T1000 (cell line): ENCODE data around the gene DAPP1.
"Not testable (repeated sequence)": the region's sequence is repeated elsewhere in the genome, so short reads cannot be mapped to it uniquely, and the experiment has no call there.

Experiments used
- DNase-seq: peaks from one replicate; lab custom pipeline; 2025; ENCODE audit warnings: mixed read lengths; lab: John Stamatoyannopoulos, UW

The DAPP1 gene

DNA sequence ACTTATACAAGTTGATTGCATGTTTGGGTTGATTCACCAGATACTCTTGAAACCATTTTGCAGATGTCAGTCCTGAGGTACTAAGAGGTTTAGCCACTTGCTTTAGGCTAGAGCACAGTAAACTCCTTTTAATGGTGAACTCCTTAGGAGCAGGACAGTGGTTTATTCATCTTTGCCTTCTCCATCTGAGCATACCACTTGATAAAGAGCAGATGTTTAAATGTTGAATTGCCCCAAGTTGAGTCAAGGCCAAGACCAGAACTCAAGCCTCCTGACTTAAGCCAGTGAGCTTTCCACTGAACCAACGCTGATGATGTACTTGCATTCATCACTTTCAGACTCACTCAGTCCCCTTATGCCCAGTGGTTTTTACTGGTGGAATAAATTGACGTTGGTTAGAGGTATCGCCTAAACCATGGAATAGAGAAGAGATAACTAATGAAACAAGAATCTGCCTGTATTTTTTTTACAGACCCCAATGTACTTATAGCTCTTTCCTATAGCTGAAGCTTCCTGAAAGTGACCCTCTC, 7.5 kb downstream of the DAPP1 start:
- DNase-seq: no peak

DNA sequence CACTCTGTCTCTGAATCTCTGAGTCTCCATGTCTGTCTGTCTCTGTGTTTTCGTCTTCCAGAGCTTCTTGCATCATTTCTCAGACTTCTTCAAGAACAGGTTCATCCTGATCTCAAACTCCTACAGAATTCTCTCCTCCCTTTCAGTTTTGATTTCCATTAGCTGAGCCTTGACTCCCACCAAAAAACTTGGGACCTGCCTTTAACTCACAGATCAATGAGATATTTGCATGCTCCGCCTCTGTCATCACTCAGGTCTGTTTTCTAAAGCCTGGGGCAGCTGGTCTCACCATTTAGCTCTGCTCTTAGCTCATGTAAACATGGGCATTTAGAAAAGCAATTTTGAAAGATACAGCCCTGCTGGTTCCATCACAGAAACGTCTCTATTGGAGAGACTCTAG, 8.6 kb downstream of the DAPP1 start:
- DNase-seq: no peak

DNA sequence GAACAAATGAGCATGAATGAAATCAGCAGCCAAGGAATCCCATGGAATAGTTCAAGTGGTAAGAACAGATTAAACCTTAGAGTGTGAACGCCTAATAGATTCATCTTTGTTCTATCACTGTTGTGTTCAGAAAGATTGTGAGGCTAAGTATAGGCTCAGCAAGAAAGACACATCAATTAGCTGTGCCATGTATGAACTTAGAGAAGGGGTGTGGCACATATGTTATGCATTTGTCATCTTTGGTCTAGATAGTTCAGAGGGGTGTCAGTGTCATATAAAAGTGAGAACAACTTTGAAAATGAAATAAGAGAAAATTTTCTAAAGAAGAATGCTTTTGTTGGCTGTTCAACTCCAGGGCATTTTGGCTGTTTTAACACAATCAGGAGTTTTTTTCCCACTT, 9.4 kb downstream of the DAPP1 start:
- DNase-seq: no peak

DNA sequence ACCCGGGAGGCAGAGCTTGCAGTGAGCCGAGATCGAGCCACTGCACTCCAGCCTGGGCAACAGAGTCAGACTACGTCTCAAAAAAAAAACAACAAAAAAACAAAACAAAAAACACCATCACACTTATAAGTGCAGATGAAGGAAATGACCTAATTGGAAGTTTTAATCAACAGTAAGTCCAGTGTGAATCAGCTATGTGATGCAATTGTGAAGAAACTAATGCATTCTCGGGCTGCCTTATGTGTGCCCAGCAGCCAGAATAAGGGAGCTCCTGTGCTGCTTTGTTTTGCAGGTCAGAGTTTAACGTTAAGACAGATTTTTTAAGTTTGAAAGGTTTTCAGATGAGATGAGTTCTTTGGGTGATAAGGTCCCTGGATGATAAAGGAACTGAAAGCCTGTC, 10.8 kb downstream of the DAPP1 start:
- no peak for DNase-seq

DNA sequence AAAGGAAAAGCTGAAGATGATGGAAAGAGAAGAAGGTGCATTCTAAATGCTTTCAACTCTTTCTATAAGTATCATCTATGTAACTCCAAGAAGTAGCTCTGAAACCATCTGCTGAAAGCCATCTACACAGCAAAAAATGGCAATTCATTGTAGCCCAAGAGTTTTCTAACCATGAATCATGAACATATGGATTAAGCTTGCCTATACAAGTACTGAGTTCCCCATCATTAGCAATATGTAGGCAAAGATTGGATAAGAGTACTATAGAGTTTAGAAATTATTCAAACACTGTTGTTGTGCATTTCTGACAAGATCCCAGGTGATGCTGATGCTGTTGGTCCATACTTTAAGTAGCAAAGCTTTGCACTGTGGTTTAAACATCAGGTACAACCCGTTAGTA, 11.2 kb downstream of the DAPP1 start:
- no peak for DNase-seq

DNA sequence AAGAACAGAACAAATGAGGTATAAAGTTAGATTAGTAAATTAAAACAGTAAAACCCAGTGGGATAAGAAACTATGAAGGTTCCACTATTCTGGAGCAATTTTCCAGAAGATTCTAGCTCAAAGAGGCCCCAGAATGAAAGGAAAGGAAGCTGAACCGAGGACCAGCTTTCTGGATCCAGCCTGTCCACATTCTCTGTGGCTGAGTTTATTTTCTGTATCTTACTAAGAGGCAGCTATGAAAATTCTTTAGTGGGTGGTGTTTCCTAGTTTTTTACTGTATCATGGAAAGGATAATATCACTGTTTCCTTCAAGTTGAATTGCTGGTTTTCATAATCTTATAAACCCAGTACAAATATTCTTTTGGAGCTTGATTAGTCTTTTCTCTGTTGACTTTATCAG, 11.8 kb downstream of the DAPP1 start:
- DNase-seq: no peak

DNA sequence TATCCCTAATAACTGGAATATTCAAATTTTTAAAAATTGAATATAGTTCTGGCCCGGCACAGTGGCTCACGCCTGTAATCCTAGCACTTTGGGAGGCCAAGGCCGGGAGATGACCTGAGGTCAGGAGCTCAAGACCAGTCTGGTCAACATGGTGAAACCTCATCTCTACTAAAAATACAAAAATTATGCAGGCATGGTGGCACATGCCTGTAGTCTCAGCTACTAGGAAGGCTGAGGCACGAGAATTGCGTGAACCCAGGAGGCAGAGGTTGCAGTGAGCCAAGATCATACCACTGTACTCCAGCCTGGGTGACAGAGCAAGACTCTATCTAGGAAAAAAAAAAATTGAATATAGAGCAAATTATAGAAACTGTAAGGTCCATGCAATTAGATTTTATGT, 13.4 kb downstream of the DAPP1 start:
- DNase-seq: not testable (repeated sequence)

DNA sequence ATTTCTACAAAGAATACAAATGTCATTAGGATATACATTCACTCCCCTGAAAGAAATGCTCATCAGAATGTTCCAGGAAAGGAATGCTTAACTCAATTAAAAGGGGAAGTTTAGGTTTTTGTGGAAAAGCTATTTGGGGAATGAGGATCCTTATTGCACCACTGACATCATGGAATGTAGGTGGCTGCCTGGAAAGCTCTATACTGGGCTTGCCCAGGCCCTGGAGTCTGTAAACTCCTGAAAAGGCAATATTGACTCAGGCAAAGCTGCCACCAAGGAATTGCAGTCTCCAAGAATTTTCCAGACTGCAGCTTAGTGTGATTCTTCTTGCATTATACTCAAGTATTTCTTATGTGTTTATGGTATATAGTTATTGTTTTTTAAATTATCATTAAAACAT, 15.7 kb downstream of the DAPP1 start:
- no peak for DNase-seq

DNA sequence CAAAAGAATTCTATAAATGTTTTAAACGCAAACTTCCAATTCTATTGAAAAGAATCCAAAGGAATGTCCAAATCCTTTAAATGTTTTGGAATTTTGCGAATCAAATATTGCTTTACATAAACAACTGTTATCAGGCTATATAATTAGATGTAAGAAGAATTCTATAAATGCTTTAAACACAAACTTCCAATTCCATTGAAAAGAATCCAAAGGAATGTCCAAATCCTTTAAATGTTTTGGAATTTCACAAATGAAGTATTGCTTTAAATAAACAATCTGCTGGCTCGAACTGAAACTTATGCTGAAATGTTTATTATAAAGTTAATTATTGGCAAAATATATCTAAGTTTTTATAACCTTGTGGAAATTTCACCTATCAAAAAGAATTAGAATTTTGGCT, 16.1 kb downstream of the DAPP1 start:
- no peak for DNase-seq

DNA sequence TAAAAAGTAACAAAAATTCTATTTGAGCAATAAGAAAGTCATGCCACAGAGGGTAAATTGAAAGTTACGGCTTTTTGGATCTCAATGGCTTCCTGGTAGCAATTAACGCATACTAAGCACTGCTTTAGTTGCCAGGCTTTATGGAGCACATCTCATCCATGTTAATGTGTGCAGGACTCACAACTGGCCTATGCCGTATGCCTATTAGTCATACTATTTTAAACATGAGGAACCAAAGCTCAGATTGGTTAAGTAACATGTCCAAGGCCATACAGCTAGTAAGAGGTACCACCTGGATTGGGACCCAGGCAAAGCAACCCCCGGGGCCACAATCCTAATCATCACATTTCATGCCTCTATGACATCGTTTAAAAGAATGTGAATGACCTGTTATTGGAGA, 17.1 kb downstream of the DAPP1 start:
- no peak for DNase-seq

DNA sequence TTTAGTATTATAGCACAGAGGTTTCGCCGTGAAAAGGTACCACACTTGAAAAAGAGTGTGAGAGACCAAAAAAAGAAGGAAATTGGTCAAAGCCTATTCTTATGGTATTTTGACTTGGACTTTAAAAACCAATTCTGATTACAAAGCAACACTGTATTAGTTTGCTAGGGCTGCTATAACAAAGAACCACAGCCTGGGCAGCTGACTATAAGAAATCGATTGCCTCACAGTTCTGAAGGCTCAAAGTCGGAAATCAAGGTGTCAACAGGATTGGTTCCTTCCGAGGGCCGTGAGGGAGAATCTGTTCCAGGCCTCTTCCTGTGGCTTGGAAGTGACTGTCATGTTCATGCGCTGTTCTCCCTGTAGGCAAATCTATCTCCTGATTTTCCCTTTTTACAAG, 17.9 kb downstream of the DAPP1 start:
- DNase-seq: no peak

DNA sequence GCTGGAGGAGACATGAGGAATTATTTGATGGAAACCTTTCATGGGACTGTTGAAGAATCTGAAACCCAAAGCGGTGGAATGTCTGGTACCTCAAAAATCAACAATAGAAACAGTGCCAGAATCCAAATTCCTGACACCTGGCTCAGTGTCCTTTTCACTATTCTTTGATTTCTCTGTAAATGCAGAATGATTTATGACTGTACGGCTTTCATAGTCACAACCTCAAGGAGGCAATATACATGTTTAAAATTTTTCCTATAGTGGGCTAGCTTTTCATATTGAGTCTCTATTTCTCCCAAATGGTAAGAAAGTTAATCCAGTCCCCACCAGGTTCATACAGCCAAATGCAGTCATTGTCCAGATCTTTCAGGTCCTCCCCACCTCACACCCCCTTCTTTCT, 19.3 kb downstream of the DAPP1 start:
- DNase-seq: no peak

DNA sequence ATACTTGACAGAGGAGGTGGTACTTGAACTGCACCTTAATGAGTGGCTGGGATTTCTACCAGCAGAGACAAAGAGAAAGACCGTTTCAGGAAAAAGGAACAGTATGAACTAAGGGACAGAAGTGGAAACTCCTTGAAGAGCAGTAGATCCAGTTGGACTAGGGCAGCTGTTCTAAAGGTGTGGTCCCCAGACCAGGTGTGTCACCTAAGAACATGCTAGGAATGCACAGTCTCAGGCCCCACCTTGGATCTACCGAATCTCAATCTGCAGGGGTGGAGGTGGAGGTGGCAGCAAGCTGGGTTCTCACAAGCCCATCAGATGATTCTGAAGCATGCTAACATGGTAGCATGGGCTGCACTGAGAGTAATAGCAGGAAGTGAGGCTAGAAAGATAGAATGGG, 22.3 kb downstream of the DAPP1 start:
- no peak for DNase-seq

DNA sequence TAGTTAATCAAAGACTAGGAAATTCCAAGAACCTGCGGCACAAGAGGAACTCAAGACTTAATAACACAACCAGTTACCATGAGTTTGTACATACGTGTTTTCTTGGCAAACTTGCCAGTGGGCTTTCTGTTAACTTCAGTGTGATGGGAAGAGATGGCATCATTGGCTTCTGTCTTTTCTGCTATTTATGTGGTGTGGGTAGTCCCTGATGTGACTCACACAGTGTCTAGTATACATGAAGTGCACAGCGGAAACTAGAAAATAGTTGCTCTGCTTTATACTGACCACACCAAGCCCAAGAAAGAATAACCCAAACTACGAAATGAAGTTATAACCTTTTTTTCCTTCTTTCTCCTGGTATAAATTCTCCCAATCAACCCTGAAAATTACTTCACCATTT, 24.5 kb downstream of the DAPP1 start:
- DNase-seq: no peak

DNA sequence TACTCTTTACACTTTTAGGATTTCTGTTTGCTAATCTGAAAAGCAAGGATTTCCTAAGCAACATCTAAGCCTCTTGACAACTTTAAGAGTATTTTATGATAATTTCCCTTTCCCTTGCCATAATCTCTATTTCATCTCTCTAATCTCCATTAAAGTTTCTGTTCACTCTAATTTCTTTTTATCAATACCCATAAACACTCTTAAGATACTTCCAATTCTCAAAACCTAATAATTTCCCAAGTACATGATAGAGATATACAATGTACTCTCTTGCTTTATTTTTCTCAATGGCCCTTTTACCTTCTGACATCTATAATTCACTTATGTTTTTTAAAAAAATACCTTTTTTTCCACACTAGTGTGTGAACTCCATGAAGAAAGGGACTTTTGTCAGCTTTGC, 26.8 kb downstream of the DAPP1 start:
- DNase-seq: no peak

DNA sequence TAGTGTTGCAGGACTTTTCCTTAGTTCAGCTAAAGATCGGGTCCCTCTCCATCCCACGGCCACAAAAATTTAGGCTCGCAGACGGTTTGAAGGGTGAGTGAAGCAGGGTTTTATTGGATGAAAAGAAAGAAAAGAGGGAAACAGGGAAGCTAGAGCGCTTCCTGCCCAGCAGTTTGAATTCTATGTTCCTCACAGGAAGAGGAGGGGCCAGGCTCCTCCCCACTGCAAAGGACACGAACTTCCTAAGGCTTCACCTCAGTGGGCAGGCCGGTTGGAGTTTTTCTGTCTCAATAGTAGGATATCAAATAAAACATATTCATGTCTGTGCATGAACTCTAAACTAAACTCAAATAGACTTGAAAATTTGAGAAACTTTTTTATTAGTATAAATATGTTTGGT, 27.4 kb downstream of the DAPP1 start:
- DNase-seq: no peak

DNA sequence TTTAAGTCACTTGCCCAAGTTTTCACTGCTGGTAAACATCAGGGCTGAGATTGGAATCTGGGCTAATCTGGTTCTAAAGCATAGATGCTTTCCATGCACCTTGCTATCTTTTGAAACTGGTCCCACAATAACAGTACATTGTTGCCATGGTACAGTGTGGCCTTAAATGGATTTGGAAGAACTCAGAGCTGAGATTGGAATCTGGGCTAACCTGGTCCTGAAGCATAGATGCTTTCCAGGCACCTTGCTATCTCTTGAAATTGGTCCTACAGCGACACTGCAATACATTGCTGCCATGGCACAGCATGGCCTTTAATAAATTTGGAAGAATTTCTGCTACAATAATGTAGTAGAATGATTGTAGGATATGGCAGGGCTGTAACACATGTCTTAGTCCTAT, 28.6 kb downstream of the DAPP1 start:
- no peak for DNase-seq

DNA sequence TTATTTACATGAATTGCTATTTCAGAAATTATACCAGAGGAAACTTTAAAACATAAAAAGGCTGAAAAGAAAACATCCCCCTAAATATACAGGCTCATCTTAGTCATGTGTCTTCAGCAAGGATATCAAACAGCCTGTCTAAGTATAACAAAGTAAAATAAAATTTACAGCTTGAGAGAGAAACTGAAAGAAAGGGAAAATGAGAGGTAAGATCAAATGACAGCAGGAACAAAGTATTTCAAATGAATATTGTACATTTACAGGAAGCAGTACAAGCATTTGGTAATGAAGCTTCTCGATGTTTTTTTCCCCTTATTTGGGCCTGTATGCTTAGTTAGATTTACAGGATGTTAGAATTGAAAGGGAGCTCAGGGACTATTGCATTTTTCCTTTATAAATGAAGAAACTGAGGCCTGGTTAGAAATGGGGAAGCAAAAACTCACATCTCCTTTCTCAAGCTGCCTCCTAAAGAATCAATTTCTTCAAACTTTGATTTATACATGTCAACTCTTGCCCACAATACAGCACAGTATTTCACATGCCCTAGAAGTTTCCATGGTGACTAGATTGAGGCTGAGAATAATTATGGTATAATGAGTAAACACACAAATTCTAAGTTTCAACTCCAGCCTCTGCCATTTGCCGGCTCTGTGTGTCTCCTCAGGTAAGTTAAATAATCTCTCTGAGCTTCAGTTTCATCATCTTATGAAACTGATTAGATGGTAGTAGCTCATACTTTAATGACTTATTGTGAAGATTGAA, 29.3 kb downstream of the DAPP1 start:
- no peak for DNase-seq

DNA sequence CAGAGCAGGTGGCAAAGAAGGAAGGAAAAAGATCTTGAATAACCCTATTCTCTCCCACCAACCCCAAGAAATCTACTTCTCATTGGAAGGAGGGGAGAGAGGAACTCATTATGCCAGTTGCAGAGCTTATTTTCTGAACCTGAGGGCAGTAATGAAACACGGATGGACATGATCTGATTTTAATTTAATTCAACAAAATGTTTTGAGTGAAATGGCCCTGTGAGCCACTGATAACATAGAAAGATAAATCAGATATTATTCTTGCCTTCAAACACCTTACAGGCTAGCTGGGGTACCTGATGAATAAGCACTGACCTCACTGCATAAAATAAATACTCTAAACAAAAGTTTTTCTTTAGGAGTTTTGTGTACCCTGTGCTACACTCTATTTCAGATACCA, 30.3 kb downstream of the DAPP1 start:
- no peak for DNase-seq

DNA sequence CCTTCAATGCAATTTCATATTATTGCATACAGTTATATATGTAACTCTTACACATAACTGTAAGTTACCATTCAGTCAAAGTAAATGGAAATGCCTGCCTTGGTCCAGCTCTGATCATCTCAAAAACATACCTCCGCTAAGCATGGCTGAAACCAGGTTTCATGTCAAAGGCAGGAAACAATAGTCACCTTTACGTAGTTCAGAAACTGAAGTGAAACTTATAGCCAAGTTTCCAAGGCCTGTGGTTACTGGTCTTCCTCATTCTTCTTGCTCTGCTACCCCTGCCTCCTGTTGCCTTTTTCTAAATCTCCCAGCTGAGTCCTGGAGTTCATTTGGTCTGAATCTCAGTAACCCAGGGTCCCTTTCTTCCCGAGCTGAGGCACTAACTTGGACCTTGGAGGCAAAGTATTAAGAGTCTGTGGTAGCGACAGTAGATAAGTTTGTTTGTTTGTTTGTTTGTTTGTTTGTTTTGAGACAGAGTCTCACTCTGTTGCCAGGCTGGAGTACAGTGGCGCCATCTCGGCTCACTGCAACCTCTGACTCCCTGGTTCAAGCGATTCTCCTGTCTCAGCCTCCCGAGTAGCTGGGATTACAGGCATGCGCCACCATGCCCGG, 30.8 kb downstream of the DAPP1 start:
- DNase-seq: no peak

DNA sequence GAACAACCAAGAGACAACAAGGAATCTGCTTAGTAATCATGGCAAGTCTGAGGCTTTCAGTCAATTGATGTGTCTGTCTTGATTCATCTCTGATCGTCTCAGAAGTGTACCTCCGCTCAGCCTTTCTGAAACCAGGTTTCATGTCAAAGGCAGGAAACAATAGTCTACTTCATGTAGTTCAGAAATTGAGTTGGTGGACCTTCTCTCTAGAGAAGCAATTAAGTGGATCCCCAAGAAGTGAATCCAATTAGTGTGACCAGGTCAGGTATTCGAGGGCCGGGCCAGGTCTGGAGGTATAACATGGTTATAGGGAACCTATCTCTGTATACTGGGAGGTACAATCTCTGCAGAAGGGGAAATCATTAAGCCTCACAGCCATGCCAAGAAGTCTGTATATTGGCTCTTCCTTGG, 32.0 kb downstream of the DAPP1 start:
- DNase-seq: no peak

DNA sequence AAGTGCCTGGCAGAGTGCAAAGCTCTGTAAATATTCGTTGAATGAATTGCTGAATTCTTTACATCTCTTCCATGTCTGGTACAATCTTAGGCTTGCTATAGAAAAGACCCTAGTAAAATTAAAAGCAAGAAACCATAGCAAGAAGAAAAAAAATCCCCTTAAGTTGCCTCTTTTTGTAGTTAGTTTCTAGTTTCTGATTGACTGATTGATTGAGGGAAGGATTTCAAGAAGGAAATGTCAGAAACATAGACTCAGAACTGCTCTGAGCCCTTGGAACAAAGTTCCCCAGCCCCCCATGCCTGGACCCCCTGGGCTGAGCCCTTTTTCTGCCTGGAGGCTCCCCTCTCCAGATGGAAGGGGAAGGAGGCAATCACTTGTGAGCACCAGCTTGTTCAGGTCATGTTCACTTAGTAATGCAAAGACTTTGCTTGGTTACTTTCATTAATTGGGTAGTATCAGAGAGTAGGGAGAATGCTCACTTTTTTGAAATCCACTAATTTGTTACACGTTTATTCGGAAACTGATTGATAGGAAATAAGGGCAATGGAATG, 35.6 kb downstream of the DAPP1 start:
- no peak for DNase-seq

DNA sequence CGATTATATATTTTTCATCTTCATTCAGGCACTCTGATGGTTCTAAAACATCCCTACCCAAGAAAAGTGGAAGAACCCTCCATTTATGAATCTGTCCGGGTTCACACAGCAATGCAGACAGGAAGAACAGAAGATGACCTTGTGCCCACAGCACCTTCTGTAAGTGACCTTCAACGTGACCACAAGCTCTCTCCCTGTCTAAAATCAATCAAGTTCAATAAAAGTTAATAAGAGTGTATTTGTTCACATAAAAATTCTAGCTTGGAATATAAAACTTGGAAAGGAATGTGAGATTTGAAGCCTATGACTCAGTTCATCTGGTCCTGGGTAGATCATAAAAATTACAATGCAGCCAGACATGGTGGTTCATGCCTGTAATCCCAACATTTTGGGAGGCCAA, 36.6 kb downstream of the DAPP1 start:
- no peak for DNase-seq

DNA sequence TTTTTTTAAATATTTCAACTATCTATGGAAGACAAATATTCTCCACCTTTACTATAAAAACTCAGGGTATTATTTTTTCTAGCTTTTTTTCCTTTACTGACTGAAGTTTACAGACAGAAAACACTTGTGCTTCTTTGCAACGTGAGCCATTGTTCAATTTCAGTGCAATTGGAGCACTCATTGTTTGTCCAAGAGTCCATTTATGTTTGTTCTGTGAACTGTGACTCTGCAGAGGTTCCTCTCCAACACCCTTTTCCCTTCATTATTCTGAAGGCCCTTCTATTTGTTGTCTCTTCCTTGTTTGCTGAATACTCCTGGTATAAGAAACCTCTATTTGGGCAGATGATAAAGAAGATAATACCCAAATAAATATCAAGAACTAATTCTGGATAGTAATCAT, 37.4 kb downstream of the DAPP1 start:
- DNase-seq: no peak
